Spleen (tissue), 7 donors: ENCODE results near the gene PHACTR4.

Experiments
- POLR2AphosphoS5 ChIP-seq, 3 donors: sonication (generic); formaldehyde crosslinking; IDR thresholded peaks; one replicate each; pipeline ENCODE4 v1.5.1; 2017; ENCODE audit warnings: antibody characterized with exemption in 3 of 3
- TF ChIP-seq, protein P1 (sequence below), 11 experiments: fragments of 200-600 bp in 7 of 11; fragments of 450-650 bp in 4 of 11; sonication (generic) in 4 of 11; IDR thresholded peaks in 8 of 11; conservative IDR thresholded peaks in 3 of 11; 1 replicate in 7 of 11; 2 replicates in 4 of 11; pipeline versions ENCODE4 v1.4.0 to v1.8.0; 2016 to 2021; ENCODE audit warnings: antibody characterized with exemption in 11 of 11, inconsistent platforms in 4 of 11, mild to moderate bottlenecking in 1 of 11
- donor health status: DM: no; HTN: no; CAD: no; lungs with moderate emphysema.
- donor health status: DM: no; HTN: no; CAD: no.
- donor health status: DM: no; HTN: no; CAD: no.

DNA sequence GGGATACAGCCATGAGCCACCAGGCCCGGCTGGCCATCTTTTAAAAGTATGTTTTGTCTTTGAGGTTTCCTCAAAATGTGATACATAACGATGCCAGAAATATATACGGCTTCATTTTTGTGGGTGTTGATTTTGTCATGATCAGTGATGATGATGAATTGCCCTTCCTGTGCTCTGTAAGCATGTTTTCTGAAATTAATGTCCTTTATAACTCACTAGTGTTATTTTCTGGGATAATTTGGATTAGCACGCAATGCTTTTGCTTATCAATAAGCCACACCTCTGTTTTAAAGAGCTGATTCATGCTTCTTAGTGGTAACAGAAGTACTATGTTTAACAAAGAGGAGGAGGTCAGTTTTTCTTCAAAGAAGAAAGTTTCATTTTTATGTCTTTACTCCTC is 25.6 kb downstream of the PHACTR4 start:
- TF ChIP-seq, protein P1, sequence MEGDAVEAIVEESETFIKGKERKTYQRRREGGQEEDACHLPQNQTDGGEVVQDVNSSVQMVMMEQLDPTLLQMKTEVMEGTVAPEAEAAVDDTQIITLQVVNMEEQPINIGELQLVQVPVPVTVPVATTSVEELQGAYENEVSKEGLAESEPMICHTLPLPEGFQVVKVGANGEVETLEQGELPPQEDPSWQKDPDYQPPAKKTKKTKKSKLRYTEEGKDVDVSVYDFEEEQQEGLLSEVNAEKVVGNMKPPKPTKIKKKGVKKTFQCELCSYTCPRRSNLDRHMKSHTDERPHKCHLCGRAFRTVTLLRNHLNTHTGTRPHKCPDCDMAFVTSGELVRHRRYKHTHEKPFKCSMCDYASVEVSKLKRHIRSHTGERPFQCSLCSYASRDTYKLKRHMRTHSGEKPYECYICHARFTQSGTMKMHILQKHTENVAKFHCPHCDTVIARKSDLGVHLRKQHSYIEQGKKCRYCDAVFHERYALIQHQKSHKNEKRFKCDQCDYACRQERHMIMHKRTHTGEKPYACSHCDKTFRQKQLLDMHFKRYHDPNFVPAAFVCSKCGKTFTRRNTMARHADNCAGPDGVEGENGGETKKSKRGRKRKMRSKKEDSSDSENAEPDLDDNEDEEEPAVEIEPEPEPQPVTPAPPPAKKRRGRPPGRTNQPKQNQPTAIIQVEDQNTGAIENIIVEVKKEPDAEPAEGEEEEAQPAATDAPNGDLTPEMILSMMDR (IDR thresholded peaks at IDR 0.05 in 8 of 11, conservative IDR thresholded peaks at IDR 0.05 in 3 of 11) = no peak
- TF ChIP-seq POLR2AphosphoS5 (IDR thresholded peaks at IDR 0.05) = no peak
